ENCODE data around the gene CFAP221. TPM values are rescaled to one million over a fixed set of nuclear protein-coding genes. Genes with fewer than 3 reads are reported as not detected.

Gene CFAP221
- total RNA-seq, 1 experiment from 2014 or later: 0.20 TPM

DNA sequence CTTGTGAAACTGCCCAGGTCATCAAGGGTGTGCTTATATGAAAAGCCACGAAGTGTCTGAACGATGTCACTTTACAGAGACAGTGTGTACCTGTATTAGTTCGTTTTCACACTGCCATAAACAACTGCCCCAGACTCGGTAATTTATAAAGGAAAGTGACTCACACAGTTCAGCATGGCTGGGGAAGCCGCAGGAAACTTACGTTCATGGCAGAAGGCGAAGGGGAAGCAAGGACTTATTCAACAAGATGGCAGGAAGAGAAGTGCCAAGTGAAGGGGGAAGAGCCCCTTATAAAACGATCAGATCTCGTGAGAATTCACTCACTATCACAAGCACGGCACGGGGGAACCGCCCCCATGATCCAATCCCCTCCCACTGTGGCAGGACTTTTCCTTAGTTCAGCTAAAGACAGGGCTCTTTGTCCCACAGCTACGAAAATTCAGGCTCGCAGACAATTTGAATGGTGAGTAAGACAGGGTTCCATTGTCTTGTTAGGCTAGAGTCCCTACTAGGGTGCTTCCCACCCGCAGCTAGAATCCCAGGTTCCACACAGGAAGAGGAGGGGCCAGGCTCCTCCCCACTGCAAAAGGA, 154.9 kb downstream of the CFAP221 start:
- Histone ChIP-seq H2BK12ac (ENCODE audit: insufficient read length, low read depth, low read length) (no peak overlapping the region), H3K9ac (ENCODE audit: extremely low read depth, insufficient read length, low read length) (no peak overlapping the region), H3K56ac (ENCODE audit: insufficient read length, low read depth, low read length) (no peak overlapping the region), H3K9me3 (ENCODE audit: control insufficient read depth, low read depth, low read length) (no peaks in the 10 kb centered on the region), H4K8ac (replicated peaks; ENCODE audit: insufficient read length, low read depth, low read length) (no peak overlapping the region), H3K14ac (ENCODE audit: insufficient read depth, low read length) (no peak overlapping the region), H2BK5ac (ENCODE audit: insufficient read length, low read length) (no peak overlapping the region), H3K23ac (ENCODE audit: insufficient read length, low read depth, low read length) (no peak overlapping the region), H4K5ac (ENCODE audit: insufficient read length, low read depth, low read length) (no peak overlapping the region), H2BK20ac (ENCODE audit: low read depth, low read length, poor library complexity, severe bottlenecking) (no peak overlapping the region), H3K23me2 (ENCODE audit: insufficient read length, low read depth, low read length, poor library complexity, severe bottlenecking) (no peaks in the 10 kb centered on the region), H3K27ac (ENCODE audit: insufficient read length, low read depth, low read length) (no peak overlapping the region), H3K79me2 (ENCODE audit: insufficient read depth, low read length) (no peaks in the 10 kb centered on the region), H2BK120ac (ENCODE audit: low read depth, low read length, poor library complexity, severe bottlenecking) (no peak overlapping the region), H3K4me1 (ENCODE audit: insufficient read depth, low read length) (peaks cover 13% of the 10 kb centered on the region; the same call in 1 of the 2 replicates), H3K27me3 (ENCODE audit: insufficient read depth, low read length) (no peaks in the 10 kb centered on the region), H4K20me1 (ENCODE audit: control insufficient read depth, insufficient read depth, insufficient read length) (no peaks in the 10 kb centered on the region), H2AK5ac (ENCODE audit: insufficient read length, low read length) (no peak overlapping the region), H3K4ac (ENCODE audit: low read depth, low read length) (no peak overlapping the region), H4K91ac (ENCODE audit: insufficient read length, low read depth, low read length) (no peak overlapping the region), H3K4me2 (ENCODE audit: insufficient read depth, insufficient read length, low read length) (no peak overlapping the region), H3K79me1 (ENCODE audit: insufficient read depth, low read depth, low read length, poor library complexity, severe bottlenecking) (no peaks in the 10 kb centered on the region), H2BK15ac (ENCODE audit: low read depth, low read length) (no peak overlapping the region), H2AFZ (ENCODE audit: low read length) (no peak overlapping the region), H3K18ac (ENCODE audit: insufficient read length, low read depth, low read length) (peak overlapping the region; percentile 25), H3T11ph (ENCODE audit: low read length) (no peak overlapping the region)
- H3K9me3 Mint-ChIP-seq: no peaks in the 10 kb centered on the region; a peak in 1 of 5 replicates
- H3K27ac Mint-ChIP-seq: peak overlapping the region in 2 of 3 experiments; percentile 88 to 99; a peak in 6 of 7 replicates
- WGBS (ENCODE audit: extremely low coverage, insufficient read length, low lambda C conversion rate): no CpG with 5 or more reads among the region's 15 CpGs
- peak overlapping the region; percentile 10 to 58; a peak in 3 of 5 replicates for H3K4me3 Mint-ChIP-seq
- DNase-seq: no peak
- no peaks in the 10 kb centered on the region; the same call in 1 of the 2 replicates for H3K27me3 Mint-ChIP-seq (ENCODE audit: low read depth)
- peaks cover 66 to 83% of the 10 kb centered on the region in 2 experiments for H3K4me1 Mint-ChIP-seq
- TF ChIP-seq, protein P1, sequence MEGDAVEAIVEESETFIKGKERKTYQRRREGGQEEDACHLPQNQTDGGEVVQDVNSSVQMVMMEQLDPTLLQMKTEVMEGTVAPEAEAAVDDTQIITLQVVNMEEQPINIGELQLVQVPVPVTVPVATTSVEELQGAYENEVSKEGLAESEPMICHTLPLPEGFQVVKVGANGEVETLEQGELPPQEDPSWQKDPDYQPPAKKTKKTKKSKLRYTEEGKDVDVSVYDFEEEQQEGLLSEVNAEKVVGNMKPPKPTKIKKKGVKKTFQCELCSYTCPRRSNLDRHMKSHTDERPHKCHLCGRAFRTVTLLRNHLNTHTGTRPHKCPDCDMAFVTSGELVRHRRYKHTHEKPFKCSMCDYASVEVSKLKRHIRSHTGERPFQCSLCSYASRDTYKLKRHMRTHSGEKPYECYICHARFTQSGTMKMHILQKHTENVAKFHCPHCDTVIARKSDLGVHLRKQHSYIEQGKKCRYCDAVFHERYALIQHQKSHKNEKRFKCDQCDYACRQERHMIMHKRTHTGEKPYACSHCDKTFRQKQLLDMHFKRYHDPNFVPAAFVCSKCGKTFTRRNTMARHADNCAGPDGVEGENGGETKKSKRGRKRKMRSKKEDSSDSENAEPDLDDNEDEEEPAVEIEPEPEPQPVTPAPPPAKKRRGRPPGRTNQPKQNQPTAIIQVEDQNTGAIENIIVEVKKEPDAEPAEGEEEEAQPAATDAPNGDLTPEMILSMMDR (conservative IDR thresholded peaks at IDR 0.05): no peak
- no peaks in the 10 kb centered on the region for H3K36me3 Mint-ChIP-seq (ENCODE audit: insufficient read depth in 1 of 3, low read depth in 3 of 3)

All from H9 (cell line).